ENCODE results near the gene DDOST. TPM values are rescaled to one million over a fixed set of nuclear protein-coding genes. Genes with fewer than 3 reads are reported as not detected.
A peak's percentile ranks its signal among the peaks of the same experiment; 100 is the strongest.

DDOST gene
- polyA plus RNA-seq, 2 donors = 73.2 to 126 TPM

- WGBS, 2 donors = 80 to 82% methylated on average over 10 of the region's 10 CpGs
- Histone ChIP-seq H3K4me3 (ENCODE audit: low read depth in 1 of 2, low read length in 2 of 2) (no peak overlapping the region), H3K27ac (ENCODE audit: low read depth in 2 of 2, low read length in 1 of 2) (no peak overlapping the region), H3K9me3 (ENCODE audit: control insufficient read depth in 2 of 2, insufficient read depth in 1 of 2, low read depth in 1 of 2, low read length in 1 of 2) (no peaks in the 10 kb centered on the region), H3K4me1 (ENCODE audit: control insufficient read depth in 2 of 2, insufficient read depth in 2 of 2, low read length in 1 of 2) (peaks cover 0 to 10% of the 10 kb centered on the region in 2 donors), H3K36me3 (ENCODE audit: control insufficient read depth in 2 of 2, insufficient read depth in 2 of 2, low read length in 1 of 2) (no peaks in the 10 kb centered on the region), H3K27me3 (ENCODE audit: control insufficient read depth in 1 of 2, insufficient read depth in 2 of 2, low read length in 2 of 2) (no peaks in the 10 kb centered on the region)
These were observed 34.3 kb upstream of the DDOST start for GRCh38 chr1:20695515-20695914.

GRCh38 chr1:20693623-20694022 is 32.5 kb upstream of the DDOST start:
- Histone ChIP-seq H3K27ac (ENCODE audit: low read depth in 2 of 2, low read length in 1 of 2) (no peak overlapping the region), H3K9me3 (ENCODE audit: control insufficient read depth in 2 of 2, insufficient read depth in 1 of 2, low read depth in 1 of 2, low read length in 1 of 2) (no peaks in the 10 kb centered on the region), H3K4me3 (ENCODE audit: low read depth in 1 of 2, low read length in 2 of 2) (no peak overlapping the region), H3K36me3 (ENCODE audit: control insufficient read depth in 2 of 2, insufficient read depth in 2 of 2, low read length in 1 of 2) (no peaks in the 10 kb centered on the region), H3K4me1 (ENCODE audit: control insufficient read depth in 2 of 2, insufficient read depth in 2 of 2, low read length in 1 of 2) (peaks cover 0 to 8% of the 10 kb centered on the region in 2 donors), H3K27me3 (ENCODE audit: control insufficient read depth in 1 of 2, insufficient read depth in 2 of 2, low read length in 2 of 2) (no peaks in the 10 kb centered on the region)
- 82 to 97% methylated on average over 2 of the region's 2 CpGs for WGBS, 2 donors

GRCh38 chr1:20691872-20692271 is 30.7 kb upstream of the DDOST start:
- Histone ChIP-seq H3K36me3 (ENCODE audit: control insufficient read depth in 2 of 2, insufficient read depth in 2 of 2, low read length in 1 of 2) (no peaks in the 10 kb centered on the region), H3K4me3 (ENCODE audit: low read depth in 1 of 2, low read length in 2 of 2) (no peak overlapping the region), H3K9me3 (ENCODE audit: control insufficient read depth in 2 of 2, insufficient read depth in 1 of 2, low read depth in 1 of 2, low read length in 1 of 2) (no peaks in the 10 kb centered on the region), H3K27me3 (ENCODE audit: control insufficient read depth in 1 of 2, insufficient read depth in 2 of 2, low read length in 2 of 2) (no peaks in the 10 kb centered on the region), H3K4me1 (ENCODE audit: control insufficient read depth in 2 of 2, insufficient read depth in 2 of 2, low read length in 1 of 2) (peaks cover 0 to under 1% of the 10 kb centered on the region in 2 donors), H3K27ac (ENCODE audit: low read depth in 2 of 2, low read length in 1 of 2) (no peak overlapping the region)
- 81 to 87% methylated on average over 1 of the region's 1 CpG for WGBS, 2 donors

- Histone ChIP-seq H3K27me3 (ENCODE audit: control insufficient read depth in 1 of 2, insufficient read depth in 2 of 2, low read length in 2 of 2) (no peaks in the 10 kb centered on the region), H3K9me3 (ENCODE audit: control insufficient read depth in 2 of 2, insufficient read depth in 1 of 2, low read depth in 1 of 2, low read length in 1 of 2) (no peaks in the 10 kb centered on the region), H3K4me1 (ENCODE audit: control insufficient read depth in 2 of 2, insufficient read depth in 2 of 2, low read length in 1 of 2) (no peaks in the 10 kb centered on the region), H3K4me3 (ENCODE audit: low read depth in 1 of 2, low read length in 2 of 2) (no peak overlapping the region), H3K36me3 (ENCODE audit: control insufficient read depth in 2 of 2, insufficient read depth in 2 of 2, low read length in 1 of 2) (no peaks in the 10 kb centered on the region), H3K27ac (ENCODE audit: low read depth in 2 of 2, low read length in 1 of 2) (no peak overlapping the region)
- WGBS, 2 donors = 71 to 85% methylated on average over 3 of the region's 3 CpGs
These were observed 28.5 kb upstream of the DDOST start for GRCh38 chr1:20689645-20690056.

- Histone ChIP-seq H3K36me3 (ENCODE audit: control insufficient read depth in 2 of 2, insufficient read depth in 2 of 2, low read length in 1 of 2) (no peaks in the 10 kb centered on the region), H3K27ac (ENCODE audit: low read depth in 2 of 2, low read length in 1 of 2) (no peak overlapping the region), H3K9me3 (ENCODE audit: control insufficient read depth in 2 of 2, insufficient read depth in 1 of 2, low read depth in 1 of 2, low read length in 1 of 2) (no peaks in the 10 kb centered on the region), H3K27me3 (ENCODE audit: control insufficient read depth in 1 of 2, insufficient read depth in 2 of 2, low read length in 2 of 2) (no peaks in the 10 kb centered on the region), H3K4me3 (ENCODE audit: low read depth in 1 of 2, low read length in 2 of 2) (no peak overlapping the region), H3K4me1 (ENCODE audit: control insufficient read depth in 2 of 2, insufficient read depth in 2 of 2, low read length in 1 of 2) (no peaks in the 10 kb centered on the region)
- WGBS, 2 donors = 80% methylated on average over 26 of the region's 26 CpGs
These were observed 25.9 kb upstream of the DDOST start for GRCh38 chr1:20686883-20687725.

GRCh38 chr1:20685741-20686140 is 24.6 kb upstream of the DDOST start:
- Histone ChIP-seq H3K4me1 (ENCODE audit: control insufficient read depth in 2 of 2, insufficient read depth in 2 of 2, low read length in 1 of 2) (no peaks in the 10 kb centered on the region), H3K9me3 (ENCODE audit: control insufficient read depth in 2 of 2, insufficient read depth in 1 of 2, low read depth in 1 of 2, low read length in 1 of 2) (no peaks in the 10 kb centered on the region), H3K27ac (ENCODE audit: low read depth in 2 of 2, low read length in 1 of 2) (peak overlapping the region; percentile 23 to 26), H3K4me3 (ENCODE audit: low read depth in 1 of 2, low read length in 2 of 2) (no peak overlapping the region), H3K36me3 (ENCODE audit: control insufficient read depth in 2 of 2, insufficient read depth in 2 of 2, low read length in 1 of 2) (no peaks in the 10 kb centered on the region), H3K27me3 (ENCODE audit: control insufficient read depth in 1 of 2, insufficient read depth in 2 of 2, low read length in 2 of 2) (no peaks in the 10 kb centered on the region)
- WGBS, 2 donors = 80 to 83% methylated on average over 12 of the region's 12 CpGs

GRCh38 chr1:20685099-20685662 is 24.0 kb upstream of the DDOST start:
- 76 to 81% methylated on average over 21 of the region's 21 CpGs for WGBS, 2 donors
- Histone ChIP-seq H3K27ac (ENCODE audit: low read depth in 2 of 2, low read length in 1 of 2) (peak overlapping the region in 1 of 2 donors; percentile 30), H3K27me3 (ENCODE audit: control insufficient read depth in 1 of 2, insufficient read depth in 2 of 2, low read length in 2 of 2) (no peaks in the 10 kb centered on the region), H3K9me3 (ENCODE audit: control insufficient read depth in 2 of 2, insufficient read depth in 1 of 2, low read depth in 1 of 2, low read length in 1 of 2) (no peaks in the 10 kb centered on the region), H3K4me1 (ENCODE audit: control insufficient read depth in 2 of 2, insufficient read depth in 2 of 2, low read length in 1 of 2) (no peaks in the 10 kb centered on the region), H3K36me3 (ENCODE audit: control insufficient read depth in 2 of 2, insufficient read depth in 2 of 2, low read length in 1 of 2) (no peaks in the 10 kb centered on the region), H3K4me3 (ENCODE audit: low read depth in 1 of 2, low read length in 2 of 2) (no peak overlapping the region)

- H3K27me3 ChIP-seq (ENCODE audit: control insufficient read depth in 1 of 2, insufficient read depth in 2 of 2, low read length in 2 of 2) = no peaks in the 10 kb centered on the region
- peak overlapping the region in 1 of 2 donors; percentile 6 for H3K4me3 ChIP-seq (ENCODE audit: low read depth in 1 of 2, low read length in 2 of 2)
- WGBS, 2 donors = 84 to 88% methylated on average over 14 of the region's 14 CpGs
- peak overlapping the region in 1 of 2 donors; percentile 14 for H3K27ac ChIP-seq (ENCODE audit: low read depth in 2 of 2, low read length in 1 of 2)
- no peaks in the 10 kb centered on the region for H3K4me1 ChIP-seq (ENCODE audit: control insufficient read depth in 2 of 2, insufficient read depth in 2 of 2, low read length in 1 of 2)
- no peaks in the 10 kb centered on the region for H3K9me3 ChIP-seq (ENCODE audit: control insufficient read depth in 2 of 2, insufficient read depth in 1 of 2, low read depth in 1 of 2, low read length in 1 of 2)
- no peaks in the 10 kb centered on the region for H3K36me3 ChIP-seq (ENCODE audit: control insufficient read depth in 2 of 2, insufficient read depth in 2 of 2, low read length in 1 of 2)
These were observed 23.5 kb upstream of the DDOST start for GRCh38 chr1:20684651-20685050.

GRCh38 chr1:20684050-20684620 is 23.0 kb upstream of the DDOST start:
- WGBS, 2 donors = 80 to 82% methylated on average over 13 of the region's 13 CpGs

More at GRCh38 chr1:20684050-20684620, 23.0 kb upstream of the DDOST start:
- H3K27me3 ChIP-seq (ENCODE audit: control insufficient read depth in 1 of 2, insufficient read depth in 2 of 2, low read length in 2 of 2) = no peaks in the 10 kb centered on the region
- H3K4me1 ChIP-seq (ENCODE audit: control insufficient read depth in 2 of 2, insufficient read depth in 2 of 2, low read length in 1 of 2) = no peaks in the 10 kb centered on the region
- H3K27ac ChIP-seq (ENCODE audit: low read depth in 2 of 2, low read length in 1 of 2) = no peak overlapping the region
- no peaks in the 10 kb centered on the region for H3K36me3 ChIP-seq (ENCODE audit: control insufficient read depth in 2 of 2, insufficient read depth in 2 of 2, low read length in 1 of 2)
- no peak overlapping the region for H3K4me3 ChIP-seq (ENCODE audit: low read depth in 1 of 2, low read length in 2 of 2)
- H3K9me3 ChIP-seq (ENCODE audit: control insufficient read depth in 2 of 2, insufficient read depth in 1 of 2, low read depth in 1 of 2, low read length in 1 of 2) = no peaks in the 10 kb centered on the region

All from esophagus (tissue), 2 donors.